Measurements from ENCODE around the gene PAGR1.
"Not testable (repeated sequence)": the region's sequence is repeated elsewhere in the genome, so short reads cannot be mapped to it uniquely, and the experiment has no call there.

The PAGR1 gene

GRCh38 chr16:29812754-29813643, 3.0 kb upstream of the PAGR1 start:
- DNase-seq (ENCODE audit: low read depth): no peak

DNA sequence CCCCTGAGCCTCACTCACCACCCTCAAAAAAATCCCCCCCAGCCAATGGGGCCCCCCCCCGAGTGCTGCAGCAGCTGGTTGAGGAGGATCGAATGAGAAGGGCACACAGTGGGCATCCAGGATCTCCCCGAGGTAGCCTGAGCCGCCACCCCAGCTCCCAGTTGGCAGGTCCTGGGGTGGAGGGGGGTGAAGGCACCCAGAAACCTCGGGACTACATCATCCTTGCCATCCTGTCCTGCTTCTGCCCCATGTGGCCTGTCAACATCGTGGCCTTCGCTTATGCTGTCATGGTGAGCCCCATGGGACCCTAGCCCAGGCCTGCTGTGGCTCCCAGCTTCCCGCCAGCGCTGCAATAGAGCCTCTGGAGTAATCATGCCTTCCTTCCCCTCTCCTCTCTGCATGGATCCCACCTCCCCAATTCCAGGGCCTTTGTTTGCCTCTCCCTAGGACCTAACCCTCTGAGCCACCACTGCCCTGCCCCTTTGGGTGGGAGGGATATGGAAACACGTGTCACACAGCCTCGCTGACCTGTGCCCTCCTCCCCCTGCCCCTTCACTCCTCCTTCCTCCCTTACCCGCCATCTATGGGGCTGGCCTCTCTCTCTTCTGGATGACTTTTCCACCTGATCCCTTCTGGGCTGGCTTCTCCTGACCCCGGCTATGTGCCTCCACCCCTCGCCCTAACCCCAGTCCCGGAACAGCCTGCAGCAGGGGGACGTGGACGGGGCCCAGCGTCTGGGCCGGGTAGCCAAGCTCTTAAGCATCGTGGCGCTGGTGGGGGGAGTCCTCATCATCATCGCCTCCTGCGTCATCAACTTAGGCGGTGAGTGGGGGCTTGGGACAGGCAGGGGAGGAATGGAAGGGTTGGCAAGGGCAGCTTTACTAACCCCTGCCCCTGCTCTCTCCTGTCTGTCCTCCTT, 2.0 kb upstream of the PAGR1 start:
- no peak for DNase-seq (ENCODE audit: low read depth)

GRCh38 chr16:29814592-29814991, 1.4 kb upstream of the PAGR1 start:
- no peak for DNase-seq (ENCODE audit: low read depth)

DNA sequence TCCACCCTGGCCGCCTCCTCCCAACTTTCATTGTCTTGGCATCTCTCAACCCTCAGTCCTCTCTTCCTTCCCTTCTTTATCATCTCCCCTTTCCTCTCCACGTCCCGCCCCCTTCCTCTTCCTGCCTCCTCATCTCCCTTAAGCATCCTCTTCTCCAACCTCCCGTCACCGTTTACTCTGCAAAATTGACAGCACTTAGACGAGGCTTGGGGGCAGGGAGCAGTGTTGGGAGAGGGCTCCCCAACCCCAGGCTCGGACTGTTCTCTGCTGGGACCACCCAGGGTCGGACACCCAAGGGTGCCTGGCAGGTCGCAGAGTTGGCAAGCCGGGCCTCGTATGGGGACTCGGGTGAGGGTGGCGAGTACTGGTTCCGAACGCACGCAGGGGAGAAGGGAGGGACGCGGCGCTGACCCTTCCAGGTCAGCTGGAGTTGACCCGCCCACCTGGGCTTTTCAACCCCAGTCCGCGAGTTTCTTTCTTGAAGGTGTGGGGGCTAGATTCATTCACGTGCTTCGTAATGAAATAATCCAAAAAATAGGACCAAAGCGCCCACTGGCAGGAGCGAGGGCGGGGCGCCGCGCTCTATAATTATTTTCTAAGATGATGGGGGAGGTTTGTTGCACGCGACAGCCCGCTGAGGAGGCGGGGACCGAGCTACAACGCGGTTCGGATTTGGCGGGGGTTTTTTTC, 775 bp upstream of the PAGR1 start:
- no peak for DNase-seq (ENCODE audit: low read depth)

DNA sequence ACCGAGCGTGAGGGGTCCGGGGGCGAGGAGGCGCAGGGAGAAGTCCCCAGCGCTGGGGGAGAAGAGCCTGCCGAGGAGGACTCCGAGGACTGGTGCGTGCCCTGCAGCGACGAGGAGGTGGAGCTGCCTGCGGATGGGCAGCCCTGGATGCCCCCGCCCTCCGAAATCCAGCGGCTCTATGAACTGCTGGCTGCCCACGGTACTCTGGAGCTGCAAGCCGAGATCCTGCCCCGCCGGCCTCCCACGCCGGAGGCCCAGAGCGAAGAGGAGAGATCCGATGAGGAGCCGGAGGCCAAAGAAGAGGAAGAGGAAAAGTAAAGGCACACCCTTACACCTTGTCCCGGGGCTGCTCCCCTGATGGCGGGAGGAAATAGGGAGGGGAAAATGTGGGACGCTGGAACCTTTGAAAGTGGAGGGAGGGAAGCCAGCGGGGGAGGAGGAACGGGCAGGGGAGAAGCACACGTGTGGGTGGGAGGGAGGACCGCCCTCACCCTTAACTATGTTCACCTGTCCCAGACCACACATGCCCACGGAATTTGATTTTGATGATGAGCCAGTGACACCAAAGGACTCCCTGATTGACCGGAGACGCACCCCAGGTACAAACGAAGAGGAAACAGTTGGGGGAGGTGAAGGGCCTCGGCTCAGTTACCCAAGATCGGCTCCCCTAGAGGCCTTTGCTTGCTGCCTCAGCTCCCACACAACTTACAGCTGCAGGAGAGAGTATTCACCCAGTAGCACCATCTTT, 916 bp downstream of the PAGR1 start:
- DNase-seq (ENCODE audit: low read depth): no peak

DNA sequence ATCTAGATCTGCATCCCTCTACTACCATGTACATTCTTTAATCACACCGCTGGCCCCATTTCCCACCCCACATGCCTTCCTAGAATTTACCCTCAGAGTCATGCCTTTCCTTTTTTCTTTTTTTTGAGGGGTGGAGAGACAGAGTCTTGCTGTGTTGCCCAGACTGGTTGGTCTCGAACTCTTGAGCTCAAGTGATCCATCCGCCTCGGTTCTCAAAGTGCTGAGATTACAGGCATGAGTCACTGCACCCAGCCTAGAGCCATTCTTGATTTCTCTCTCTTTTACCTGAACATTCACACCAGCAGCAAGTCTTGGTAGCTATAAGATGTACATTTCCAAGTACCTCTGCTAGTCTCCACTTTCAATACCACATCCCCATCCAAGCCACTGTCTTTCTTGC, 2.1 kb downstream of the PAGR1 start:
- DNase-seq (ENCODE audit: low read depth): no peak

DNA sequence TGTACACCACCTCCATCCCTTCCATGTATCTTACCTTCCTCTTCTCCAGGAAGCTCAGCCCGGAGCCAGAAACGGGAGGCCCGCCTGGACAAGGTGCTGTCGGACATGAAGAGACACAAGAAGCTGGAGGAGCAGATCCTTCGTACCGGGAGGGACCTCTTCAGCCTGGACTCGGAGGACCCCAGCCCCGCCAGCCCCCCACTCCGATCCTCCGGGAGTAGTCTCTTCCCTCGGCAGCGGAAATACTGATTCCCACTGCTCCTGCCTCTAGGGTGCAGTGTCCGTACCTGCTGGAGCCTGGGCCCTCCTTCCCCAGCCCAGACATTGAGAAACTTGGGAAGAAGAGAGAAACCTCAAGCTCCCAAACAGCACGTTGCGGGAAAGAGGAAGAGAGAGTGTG, 3.6 kb downstream of the PAGR1 start:
- DNase-seq (ENCODE audit: low read depth): no peak

- DNase-seq (ENCODE audit: low read depth): no peak
Observed at GRCh38 chr16:29820271-29820701, 4.3 kb downstream of the PAGR1 start, which contains the start of gene MVP. MVP (plus strand) TSS chr16:29820462; CDS start chr16:29830550, 10,088 bp downstream.

DNA sequence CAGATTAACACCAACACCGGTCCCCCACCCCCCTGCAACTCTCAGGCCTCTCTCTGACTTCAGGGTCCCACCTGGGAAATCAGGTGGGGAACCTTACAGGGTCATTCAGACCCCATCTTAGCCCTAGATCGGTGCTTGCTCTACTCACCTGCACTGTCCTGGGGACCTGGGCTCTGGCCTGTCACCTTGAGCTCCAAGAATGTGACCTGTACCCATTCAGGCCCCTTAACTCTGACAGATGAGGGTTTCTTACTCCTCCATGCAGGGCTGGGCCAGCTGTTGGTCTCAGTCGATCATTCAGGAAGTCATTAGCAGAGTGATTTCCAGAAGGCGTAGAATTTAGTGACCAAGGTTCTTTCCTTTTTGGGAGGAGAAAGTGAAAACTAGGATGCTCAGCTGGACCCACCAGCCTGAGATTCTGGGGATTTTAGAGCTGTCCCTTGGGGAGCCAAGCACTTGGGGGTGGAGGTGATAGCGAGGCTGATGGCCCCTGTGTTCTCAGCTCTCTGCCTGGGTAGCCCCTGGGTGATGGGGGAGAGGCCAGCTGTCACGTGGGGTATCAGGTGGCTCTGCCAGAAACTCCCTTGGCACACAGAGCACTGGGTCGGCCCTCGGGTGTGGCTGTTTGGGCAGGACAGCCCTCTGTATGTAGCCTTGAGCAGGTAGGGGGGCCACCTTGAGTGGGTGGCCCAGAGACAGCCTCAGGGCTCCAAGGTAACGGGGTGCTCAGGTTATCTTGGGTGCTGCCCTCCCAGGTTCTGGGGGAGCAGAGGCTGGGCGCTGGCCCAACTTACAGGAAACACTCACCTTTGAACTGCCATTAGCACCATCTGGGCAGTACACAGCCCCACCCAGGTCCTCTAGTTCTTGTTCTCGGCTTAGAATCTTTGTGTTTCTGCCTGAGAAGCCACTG, 5.0 kb downstream of the PAGR1 start:
- no peak for DNase-seq (ENCODE audit: low read depth)

- DNase-seq (ENCODE audit: low read depth): no peak
Observed at GRCh38 chr16:29821643-29822115, 5.7 kb downstream of the PAGR1 start.

DNA sequence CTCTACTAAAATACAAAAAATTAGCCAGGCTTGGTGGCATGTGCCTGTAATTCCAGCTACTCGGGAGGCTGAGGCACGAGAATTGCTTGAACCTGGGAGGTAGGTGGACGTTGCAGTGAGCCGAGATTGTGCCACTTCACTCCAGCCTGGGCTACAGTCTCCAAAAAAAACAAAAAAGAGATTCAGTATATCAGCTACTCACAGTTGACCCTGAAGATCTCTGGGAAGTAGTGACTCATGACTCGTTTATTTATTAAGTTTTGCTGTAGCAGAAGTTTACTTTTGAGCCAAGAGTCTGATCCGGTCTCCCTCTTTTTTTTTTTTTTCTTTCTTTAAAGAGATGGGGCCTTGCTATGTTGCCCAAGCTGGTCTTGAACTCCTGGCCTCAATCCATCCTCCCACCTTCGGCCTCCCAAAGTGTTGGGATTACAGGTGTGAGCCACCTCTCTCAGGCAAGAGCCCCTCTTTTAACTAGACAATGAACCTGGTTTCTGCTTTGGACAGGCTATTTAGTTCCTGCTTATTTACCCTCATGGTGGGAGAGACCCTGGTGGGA, 8.7 kb downstream of the PAGR1 start:
- DNase-seq (ENCODE audit: low read depth): no peak

GRCh38 chr16:29825145-29826044, 9.4 kb downstream of the PAGR1 start:
- no peak for DNase-seq (ENCODE audit: low read depth)

DNA sequence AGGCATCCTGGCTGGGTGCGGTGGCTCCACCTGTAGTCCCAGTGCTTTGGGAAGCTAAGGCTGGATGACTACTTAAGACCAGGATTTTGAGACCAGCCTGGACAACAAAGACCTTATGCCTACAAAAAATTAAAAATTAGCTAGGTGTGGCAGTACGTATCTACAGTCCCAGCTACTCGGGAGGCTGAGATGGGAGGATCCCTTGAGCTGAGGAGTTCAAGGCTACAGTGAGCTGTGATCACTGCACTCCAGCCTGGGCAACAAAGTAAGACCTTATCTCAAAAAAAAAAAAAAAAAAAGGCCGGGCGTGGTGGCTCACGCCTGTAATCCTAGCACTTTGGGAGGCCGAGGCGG, 10.4 kb downstream of the PAGR1 start:
- no peak for DNase-seq (ENCODE audit: low read depth)

DNA sequence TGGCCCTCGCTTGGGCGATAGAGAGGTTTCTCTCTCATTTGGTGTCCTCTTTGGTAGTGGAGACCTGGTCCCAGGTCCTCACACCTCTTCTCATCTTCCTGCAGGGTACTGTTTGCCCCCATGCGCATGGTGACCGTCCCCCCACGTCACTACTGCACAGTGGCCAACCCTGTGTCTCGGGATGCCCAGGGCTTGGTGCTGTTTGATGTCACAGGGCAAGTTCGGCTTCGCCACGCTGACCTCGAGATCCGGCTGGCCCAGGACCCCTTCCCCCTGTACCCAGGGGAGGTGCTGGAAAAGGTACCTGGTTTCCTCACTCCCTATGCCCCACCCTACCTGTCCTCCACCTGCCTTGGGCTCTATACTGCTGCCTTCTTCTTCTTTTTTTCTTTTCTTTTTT, 14.8 kb downstream of the PAGR1 start:
- DNase-seq (ENCODE audit: low read depth): no peak

GRCh38 chr16:29831490-29831889, 15.5 kb downstream of the PAGR1 start:
- no peak for DNase-seq (ENCODE audit: low read depth)

DNA sequence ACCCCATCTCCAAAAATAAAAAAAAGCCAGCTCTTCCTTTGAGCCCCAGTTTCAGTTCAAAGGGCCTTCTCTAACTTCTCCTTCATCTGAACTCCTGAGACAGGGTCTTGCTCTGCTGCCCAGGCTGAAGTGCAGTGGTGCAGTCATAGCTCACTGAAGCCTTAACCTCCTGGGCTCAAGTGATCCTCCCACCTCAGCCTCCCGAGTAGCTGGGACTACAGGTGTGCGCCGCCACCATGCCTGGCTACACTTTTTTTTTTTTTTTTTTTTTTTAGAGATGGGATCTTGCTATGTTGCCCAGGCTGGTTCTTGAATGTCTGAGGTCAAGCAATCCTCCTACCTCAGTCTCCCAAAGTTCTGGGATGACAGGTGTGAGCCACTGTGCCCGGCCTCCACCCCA, 17.3 kb downstream of the PAGR1 start:
- not testable (repeated sequence) for DNase-seq (ENCODE audit: low read depth)

DNA sequence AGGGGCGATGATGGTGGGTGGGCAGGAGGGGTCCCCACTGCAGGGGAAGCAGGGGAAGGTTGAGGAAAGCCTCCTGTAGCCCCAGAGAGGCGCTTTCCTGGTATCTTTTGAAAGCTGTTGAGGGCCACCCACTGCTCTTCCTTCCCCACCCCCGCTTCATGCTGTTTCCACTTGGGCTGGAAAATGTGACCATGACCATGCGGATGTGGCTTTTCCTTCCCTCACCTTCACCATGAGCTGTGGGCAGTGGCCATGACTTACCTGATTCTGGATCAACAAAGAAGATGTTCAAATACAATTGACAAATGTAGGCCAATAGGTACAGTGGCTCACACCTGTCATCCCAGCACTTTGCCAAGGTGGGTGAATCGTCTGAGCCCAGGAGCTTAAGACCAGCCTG, 18.1 kb downstream of the PAGR1 start:
- DNase-seq (ENCODE audit: low read depth): no peak

- no peak for DNase-seq (ENCODE audit: low read depth)
Observed at GRCh38 chr16:29835926-29836325, 20.0 kb downstream of the PAGR1 start.

GRCh38 chr16:29836623-29837022, 20.7 kb downstream of the PAGR1 start:
- DNase-seq (ENCODE audit: low read depth): no peak
